Kidney epithelial cell (primary cell): Measurements from ENCODE around the gene CXCL9. TPM values are rescaled to one million over a fixed set of nuclear protein-coding genes. Genes with fewer than 3 reads are reported as not detected.

Experiments
- DNase-seq: peaks from one replicate; pipeline ENCODE4 v3.0.0-alpha.2; 2010; ENCODE audit warnings: low read depth
- H3K27me3 ChIP-seq: 2 replicates; pipeline ENCODE4 v1.6.0; 2011; ENCODE audit warnings: low read length; ENCODE audit not compliant: control insufficient read depth, insufficient read depth
- H3K36me3 ChIP-seq: 2 replicates; pipeline ENCODE4 v1.5.1; 2011; ENCODE audit warnings: low read length; ENCODE audit not compliant: control insufficient read depth, insufficient read depth
- H3K4me3 ChIP-seq: 2 replicates; pipeline ENCODE4 v1.5.1; 2011; ENCODE audit warnings: low read depth, mild to moderate bottlenecking, control low read depth, low read length
- CTCF ChIP-seq: IDR thresholded peaks from 2 replicates; pipeline ENCODE4 v1.5.1; 2011; ENCODE audit warnings: mild to moderate bottlenecking, moderate library complexity, low read length, control low read depth, inconsistent platforms; ENCODE audit not compliant: insufficient read depth, poor library complexity, severe bottlenecking
- total RNA-seq: library from RNA; depleted of rRNA; stranded (reverse); fragments of >200 nt; gene quantifications from 2 replicates; pipeline ENCODE4 v1.2.3, GENCODE V29; 2015

CXCL9 gene
- total RNA-seq, 1 donor from 2014 or later, result not detected

GRCh38 chr4:76023389-76023788 lies 16.1 kb upstream of the CXCL9 start, which contains the start of gene CXCL10:
Gene CXCL10 (minus strand): TSS chr4:76023497. CDS start chr4:76023431, 66 bp downstream.
- TF ChIP-seq CTCF, result no peak
- H3K4me3 ChIP-seq, result no peak within 1 kb of the TSS
- no peaks in the 10 kb centered on the region for H3K27me3 ChIP-seq
- no peak for DNase-seq
- no peaks in the 10 kb centered on the region for H3K36me3 ChIP-seq

GRCh38 chr4:76022677-76023076 lies 15.4 kb upstream of the CXCL9 start:
- Histone ChIP-seq H3K36me3 (no peaks in the 10 kb centered on the region), H3K4me3 (no peak overlapping the region), H3K27me3 (no peaks in the 10 kb centered on the region)
- DNase-seq, result no peak
- no peak for TF ChIP-seq CTCF

GRCh38 chr4:76022031-76022430 lies 14.7 kb upstream of the CXCL9 start:
- H3K4me3 ChIP-seq, result no peak overlapping the region
- no peak for TF ChIP-seq CTCF
- H3K27me3 ChIP-seq, result no peaks in the 10 kb centered on the region
- no peak for DNase-seq
- no peaks in the 10 kb centered on the region for H3K36me3 ChIP-seq

- H3K4me3 ChIP-seq, result no peak overlapping the region
- no peaks in the 10 kb centered on the region for H3K27me3 ChIP-seq
- no peak for DNase-seq
- TF ChIP-seq CTCF, result no peak
- no peaks in the 10 kb centered on the region for H3K36me3 ChIP-seq
These were observed 9.9 kb upstream of the CXCL9 start for GRCh38 chr4:76017056-76017686.

- Histone ChIP-seq H3K36me3 (no peaks in the 10 kb centered on the region), H3K4me3 (no peak overlapping the region), H3K27me3 (no peaks in the 10 kb centered on the region)
- TF ChIP-seq CTCF, result no peak
- DNase-seq, result no peak
These were observed 9.1 kb upstream of the CXCL9 start for GRCh38 chr4:76016393-76016792.

GRCh38 chr4:76013540-76013939 lies 6.2 kb upstream of the CXCL9 start:
- no peak for DNase-seq
- Histone ChIP-seq H3K27me3 (no peaks in the 10 kb centered on the region), H3K36me3 (no peaks in the 10 kb centered on the region), H3K4me3 (no peak overlapping the region)
- TF ChIP-seq CTCF, result no peak
